ENCODE data around the gene MFSD11.
"Not testable (repeated sequence)": the region's sequence is repeated elsewhere in the genome, so short reads cannot be mapped to it uniquely, and the experiment has no call there.

MFSD11 gene

DNA sequence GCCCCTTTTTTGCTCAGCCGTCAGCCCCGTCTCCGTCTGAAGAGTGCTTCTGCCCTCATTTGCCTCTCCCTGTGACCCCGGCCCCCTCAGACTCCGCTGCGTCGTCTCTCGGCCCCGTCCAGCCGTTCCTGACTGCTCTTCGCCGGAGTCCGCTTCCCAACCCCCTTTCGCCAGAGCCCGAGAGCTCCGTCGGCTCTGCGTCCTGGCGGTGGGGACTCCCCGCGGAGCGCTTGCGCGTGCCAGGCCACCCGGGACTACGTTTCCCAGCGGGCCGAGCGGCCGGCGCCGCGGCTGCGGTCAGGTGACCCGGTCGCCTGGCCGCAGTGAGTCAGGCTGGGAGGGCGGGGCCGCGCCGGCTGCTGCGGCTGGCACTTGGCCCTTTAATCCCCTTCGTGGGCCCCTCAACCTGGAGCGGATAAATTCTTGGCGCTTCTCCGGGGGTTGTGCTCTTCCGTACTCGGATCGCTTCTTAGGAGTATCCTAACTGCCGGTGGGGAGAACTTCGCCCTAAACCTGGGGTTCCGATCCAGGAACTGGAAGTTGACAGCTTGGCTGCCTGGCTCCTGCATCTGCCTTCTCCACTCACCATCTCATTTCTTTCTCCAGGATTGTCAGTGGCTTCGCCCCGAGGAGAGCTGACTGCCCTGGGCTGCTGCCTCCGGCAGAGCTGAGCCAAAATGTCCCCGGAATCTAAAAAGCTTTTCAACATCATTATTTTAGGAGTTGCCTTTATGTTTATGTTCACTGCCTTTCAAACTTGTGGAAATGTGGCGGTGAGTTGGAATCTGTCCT lies at the start of gene MFSD11:
Gene MFSD11, plus strand, starts transcription at position 444 of the 792 bp plus-strand sequence. Its CDS starts 234 bp downstream, at position 678.
- DNase-seq (ENCODE audit: low spot score) = peak; percentile 97

DNA sequence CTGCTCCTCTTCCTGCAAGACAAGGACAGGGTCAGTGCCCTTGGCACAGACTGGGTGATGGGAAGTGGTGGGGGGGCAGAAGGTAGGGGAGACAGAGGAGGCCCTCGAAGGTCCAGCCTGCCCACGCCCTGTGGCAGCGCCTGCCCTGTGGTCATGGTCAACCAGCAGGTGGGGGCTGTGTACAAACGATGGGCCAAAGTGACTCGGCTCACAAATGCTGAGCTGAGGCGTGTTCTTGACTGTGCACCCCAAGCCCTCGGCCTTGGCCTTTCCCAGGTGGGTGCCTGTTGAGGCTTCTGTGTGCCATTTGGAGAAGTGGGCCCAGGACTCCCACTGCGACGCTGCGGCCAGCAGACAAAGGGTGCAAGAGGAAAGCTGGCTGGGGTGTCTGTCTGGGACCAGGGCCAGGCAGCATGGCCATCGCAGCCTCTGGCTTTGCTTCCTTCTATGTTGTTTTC lies 49.7 kb upstream of the MFSD11 start:
- DNase-seq (ENCODE audit: low spot score) = no peak

DNA sequence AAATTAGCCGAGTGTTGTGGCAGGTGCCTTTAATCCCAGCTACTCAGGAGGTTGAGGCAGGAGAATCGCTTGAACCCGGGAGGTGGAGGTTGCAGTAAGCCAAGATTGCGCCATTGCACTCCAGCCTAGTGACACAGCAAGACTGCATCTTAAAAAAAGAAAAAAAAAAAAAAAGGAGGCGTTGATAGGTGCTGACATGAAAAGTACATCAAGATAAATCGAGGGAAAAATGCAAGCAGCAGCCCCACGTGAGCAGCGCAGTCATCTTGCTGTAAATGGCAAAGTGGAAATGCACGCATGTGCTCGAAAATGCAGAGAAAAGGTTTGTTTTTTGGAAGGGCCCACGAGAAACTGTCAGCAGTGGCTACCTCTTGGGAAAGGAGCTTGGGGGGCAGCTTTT lies 48.1 kb upstream of the MFSD11 start:
- DNase-seq (ENCODE audit: low spot score) = no peak

DNA sequence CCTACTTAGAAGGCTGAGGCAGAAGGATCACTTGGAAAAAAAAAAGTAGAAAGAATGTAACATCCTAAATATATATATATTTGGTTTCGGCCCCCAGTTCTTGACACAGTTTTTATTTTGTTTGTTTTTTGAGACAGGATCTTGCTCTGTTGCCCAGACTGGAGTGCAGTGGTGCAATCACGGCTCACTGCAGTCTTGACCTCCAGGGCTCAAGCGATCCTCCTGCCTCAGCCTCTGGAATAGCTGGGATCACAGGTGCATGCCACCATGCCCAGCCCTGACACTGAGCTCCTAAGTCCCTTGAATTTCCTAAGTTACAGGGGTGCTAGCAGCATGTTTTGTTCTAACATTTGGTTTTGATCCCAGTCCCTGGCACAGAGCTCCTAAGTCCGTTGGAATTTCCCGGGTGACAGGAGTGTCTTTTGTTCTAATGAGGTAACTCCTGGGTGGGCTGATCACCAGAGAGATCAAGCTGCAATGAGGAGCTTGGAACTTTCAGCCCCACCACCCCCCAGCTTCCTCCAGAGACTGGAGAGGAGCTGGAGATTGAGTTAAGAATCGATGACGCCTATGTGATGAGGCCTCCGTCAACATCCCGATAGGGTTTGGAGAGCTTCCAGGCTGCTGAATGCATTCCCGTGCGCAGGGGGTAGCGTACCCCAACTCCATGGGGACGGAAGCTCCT lies 47.2 kb upstream of the MFSD11 start:
- no peak for DNase-seq (ENCODE audit: low spot score)

DNA sequence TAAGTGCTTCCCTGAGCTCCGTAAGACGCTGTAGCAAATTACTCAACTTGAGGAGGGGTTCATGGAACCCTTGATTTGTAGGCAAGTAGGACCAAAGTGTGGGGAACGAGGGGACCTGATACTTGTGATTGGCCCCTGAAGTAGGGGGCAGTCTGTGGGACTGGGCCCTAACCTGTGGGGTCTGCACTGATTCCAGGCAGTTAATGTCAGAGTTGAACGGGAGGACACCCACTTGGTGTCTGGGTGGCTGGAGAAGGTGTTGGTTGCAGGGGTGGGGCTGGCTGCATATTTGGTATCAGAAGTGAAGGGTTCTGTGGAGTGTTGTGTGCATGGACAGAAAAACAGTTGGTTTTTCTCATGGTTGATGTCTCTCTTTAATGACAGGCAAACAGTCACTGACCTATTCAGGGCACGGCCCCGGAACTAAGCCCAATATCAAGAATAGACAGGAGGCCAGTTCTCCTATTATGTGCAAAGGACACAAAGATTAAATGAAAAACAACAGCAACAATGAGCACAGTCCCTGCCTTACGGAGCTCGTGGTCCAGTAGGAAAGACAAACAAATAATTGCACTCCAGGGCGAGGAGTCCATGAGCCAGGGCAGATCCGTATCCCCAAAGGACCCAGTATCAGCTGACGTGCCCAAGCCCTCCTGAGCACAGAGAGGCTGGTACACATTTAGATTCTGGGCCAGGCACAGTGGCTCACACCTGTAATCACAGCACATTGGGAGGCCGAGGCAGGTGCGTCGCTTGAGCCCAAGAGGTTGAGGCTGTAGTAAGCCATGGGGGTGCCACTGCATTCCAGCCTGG lies 46.3 kb upstream of the MFSD11 start:
- no peak for DNase-seq (ENCODE audit: low spot score)

DNA sequence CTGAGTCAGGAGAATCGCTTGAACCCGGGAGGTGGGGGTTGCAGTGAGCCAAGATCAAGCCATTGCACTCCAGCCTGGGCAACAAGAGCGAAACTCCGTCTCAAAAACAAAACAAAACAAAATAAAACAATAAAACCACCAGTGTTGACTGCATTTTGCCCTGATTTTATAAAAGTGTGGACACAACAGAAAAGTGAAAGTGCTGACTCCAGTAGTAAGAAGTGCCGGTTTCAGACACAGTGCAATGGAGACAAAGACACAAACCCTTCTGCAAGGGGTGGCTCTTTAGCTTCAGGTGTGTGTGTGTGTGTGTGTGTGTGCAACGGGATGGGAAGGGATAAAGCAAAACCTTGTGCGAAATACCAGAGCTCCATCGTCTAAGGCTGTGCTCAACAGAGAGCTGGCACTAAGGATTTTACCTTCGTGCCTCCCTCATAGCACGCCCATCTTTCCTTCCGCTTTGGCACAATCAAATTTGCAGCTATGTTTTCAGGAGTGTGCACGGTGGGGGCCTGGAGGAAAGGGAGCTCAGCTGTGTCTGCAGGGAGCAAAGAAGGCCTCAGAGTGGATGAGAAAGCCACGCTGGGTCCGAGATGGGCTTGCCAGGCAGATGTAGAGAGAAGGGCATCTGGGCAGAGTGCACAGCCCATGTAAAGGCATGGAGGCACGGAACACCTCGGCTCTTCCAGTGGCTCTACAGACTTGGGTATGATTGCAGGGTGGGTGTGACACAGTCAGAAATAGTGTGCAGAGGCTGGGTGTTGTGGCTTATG lies 42.7 kb upstream of the MFSD11 start:
- no peak for DNase-seq (ENCODE audit: low spot score)

DNA sequence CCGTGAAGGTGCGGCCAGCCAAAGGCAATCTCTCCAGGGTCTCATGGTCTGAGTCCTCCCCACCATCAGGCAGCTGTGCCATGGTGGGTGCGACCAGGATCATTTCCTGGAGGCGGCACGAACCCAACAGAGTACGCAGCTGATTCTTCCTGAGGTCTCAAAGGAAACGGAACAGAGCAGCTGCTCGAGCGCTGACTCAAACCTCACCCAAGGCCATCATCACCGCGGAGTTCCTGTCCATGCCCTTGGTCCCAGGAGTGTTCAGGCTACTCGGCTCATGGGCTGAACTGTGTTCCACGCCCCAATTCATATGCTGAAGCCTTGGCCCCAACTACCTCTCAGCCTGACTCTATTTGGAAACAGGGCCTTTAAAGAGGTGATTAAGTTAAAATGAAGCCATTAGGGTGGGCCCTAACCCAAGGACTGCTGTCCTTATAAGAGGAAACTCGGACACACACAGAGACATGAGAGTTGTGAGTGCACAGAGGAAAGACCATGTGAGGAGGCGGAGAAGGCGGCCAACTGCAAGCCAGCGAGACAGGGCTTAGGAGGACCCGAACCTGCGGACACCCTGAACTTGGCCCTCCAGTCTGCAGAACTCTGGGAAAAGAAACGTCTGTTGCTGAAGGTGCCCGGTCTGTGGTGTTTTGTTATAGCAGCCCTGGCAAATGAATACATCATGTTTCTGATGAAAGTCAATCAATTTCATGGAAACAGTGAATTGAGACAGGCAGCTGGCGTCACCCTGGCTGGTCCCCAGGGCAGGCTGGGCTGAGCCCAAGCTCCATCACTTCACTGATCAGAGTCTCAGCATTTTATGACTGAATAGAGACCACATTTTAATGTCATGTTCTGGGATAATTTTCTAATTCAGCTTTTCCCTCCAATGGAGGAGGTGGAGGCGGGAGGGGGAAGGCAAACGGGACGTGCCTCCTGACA lies 40.9 kb upstream of the MFSD11 start:
- no peak for DNase-seq (ENCODE audit: low spot score)

DNA sequence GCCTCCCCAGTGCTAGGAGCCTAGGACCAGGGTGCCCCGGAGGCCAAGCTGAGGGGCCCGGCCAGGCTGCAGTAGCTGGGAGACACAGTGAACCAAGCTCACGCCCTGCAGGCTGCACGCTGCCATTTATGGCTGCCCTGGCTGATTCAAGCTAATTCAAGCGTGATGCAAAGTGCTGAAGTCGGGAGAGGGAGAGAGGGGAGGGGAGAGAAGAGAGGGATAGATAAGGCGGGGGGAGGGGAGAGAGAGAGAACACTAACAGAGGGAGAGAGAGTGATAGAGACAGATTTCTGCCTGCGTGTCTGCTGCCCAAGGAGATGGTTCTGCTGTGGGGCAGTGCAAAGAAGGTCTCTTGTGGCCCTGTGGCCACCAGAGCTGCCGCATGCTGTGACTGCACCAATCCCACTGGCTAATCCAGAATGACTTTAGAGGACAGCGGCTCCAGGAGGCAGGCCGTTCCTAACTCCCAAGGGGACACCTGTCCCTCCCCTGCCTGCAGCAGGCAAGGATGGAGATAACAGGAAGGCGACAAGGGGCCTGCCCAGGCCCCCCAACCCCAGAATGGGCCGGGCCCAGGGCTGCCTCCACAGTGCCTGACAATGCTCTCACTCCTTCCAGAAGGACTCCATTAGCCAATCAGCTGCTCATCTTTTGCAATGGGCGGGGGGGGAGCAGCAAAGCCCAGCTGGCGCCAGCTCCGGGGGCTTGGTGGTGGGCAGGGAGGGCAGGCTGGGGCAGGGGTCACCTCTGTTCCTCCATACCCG lies 40.0 kb upstream of the MFSD11 start:
- DNase-seq (ENCODE audit: low spot score) = peak; percentile 61

DNA sequence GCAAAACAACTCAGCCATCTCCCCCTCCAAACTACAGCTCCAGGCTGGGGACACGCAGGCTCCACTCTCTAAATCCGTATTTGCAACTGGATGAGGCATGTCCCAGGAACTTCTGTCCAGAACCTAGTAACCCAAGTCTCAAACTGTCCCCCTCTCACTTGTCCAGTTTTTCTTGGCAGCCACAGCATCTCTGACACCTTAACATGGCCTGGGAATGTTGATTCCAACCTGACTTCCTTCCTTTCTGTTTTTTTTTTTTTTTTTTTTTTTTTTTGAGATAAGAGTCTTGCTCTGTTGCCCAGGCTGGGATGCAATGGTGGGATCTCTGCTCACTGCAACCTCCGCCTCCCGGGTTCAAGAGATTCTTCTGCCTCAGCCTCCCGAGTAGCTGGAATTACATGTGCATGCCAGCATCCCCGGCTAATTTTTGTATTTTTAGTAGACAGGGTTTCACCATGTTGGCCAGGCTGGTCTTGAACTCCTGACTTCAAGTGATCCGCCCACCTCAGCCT lies 39.4 kb upstream of the MFSD11 start:
- not testable (repeated sequence) for DNase-seq (ENCODE audit: low spot score)

DNA sequence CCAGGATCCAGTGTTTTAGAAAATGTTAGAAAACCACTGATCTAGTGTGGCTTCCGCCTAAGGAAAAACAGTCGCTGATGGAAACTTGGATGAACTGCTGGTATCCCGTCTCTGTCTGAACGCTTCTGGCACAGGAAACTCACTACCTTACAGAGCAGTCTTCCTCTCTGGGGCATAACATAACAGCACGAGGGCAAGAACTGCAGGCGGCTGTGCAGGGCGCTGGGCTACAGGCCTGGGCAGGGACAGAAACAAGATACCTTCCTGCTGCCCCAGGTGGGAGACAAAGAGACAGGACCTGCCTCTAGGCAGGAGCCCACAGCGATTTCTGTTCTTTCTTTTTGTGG lies 37.7 kb upstream of the MFSD11 start:
- no peak for DNase-seq (ENCODE audit: low spot score)

DNA sequence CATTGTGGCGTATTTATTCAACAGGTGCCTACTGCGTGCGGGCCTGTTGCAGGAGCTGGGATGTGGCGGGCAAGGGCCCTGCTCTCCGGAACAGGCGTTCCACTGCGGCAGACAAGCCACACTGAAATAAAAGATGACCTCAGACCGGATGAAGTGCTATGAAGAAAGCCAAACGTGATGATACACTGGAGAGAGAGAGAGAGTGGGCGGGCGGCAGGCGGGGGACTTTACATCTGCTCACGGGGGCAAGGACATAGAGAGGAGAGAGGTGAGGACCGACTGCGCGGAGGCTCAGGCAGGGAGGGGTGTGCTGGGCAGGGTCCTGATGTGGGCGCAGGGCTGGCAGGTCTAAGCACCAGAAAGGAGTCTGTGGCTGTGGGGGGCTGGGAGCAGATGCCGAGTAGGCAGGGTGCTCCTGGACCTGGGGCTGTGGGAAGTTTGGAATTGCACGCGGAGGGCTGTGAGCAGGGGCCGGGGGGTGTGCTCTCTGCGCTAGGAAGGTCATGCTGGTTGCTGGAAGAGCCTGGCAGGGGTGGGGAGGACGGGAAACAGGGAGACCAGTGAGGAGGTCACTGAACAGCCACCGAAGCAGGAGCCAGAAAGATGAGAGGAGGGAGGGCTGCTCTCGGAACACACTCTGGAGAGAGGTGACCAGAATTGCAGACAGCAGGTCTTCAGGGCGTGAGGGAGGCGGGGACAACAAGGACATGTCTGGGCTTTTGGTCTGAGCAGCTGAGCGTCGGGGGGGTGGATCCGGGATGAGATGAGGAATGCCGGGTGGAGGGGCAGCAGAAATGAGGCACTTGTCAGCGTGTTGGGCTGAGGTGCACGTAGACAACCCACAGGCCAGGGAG lies 37.1 kb upstream of the MFSD11 start:
- DNase-seq (ENCODE audit: low spot score) = peak; percentile 68

DNA sequence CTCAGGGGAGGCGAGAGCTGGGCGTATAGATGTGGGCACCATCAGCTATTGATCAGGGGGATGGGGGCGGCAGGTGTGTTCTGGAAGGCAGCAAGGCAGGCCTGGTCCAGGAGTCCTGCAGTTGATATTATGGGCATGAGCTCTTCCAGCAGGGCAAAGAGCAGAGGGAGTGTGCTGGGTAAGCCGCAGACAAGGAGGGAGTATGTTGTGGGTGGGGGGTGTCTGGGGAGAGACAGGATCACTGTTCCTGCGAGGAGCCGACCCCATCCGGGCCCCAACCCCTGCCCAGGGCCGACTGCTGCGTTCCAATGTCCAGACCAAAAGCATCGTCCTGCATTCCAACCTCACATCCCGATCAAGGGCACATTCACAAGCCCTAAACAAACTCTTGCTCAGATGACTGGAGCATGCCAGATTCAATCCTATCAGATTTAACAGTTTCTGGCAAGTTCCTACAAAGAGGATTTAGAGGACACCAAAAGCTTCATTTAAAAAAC lies 36.4 kb upstream of the MFSD11 start:
- DNase-seq (ENCODE audit: low spot score) = no peak

DNA sequence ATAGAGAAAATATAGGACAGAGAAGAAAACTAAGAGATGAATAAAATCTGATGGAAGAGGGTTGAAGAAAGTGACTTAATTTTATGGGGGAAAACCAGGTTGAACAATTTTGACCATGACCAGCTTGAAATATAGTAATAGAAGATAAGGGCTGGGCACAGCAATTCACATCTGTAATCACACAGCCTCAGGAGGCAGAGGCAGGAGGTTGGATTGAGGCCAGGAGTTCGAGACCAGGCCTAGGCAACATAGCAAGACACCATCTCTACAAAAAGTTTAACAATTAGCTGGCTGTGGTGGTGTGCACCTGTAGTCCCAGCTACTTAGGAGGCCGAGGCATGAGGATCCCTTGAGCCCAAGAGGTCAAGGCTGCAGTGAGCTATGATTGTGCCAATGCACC lies 35.8 kb upstream of the MFSD11 start:
- DNase-seq (ENCODE audit: low spot score) = no peak

DNA sequence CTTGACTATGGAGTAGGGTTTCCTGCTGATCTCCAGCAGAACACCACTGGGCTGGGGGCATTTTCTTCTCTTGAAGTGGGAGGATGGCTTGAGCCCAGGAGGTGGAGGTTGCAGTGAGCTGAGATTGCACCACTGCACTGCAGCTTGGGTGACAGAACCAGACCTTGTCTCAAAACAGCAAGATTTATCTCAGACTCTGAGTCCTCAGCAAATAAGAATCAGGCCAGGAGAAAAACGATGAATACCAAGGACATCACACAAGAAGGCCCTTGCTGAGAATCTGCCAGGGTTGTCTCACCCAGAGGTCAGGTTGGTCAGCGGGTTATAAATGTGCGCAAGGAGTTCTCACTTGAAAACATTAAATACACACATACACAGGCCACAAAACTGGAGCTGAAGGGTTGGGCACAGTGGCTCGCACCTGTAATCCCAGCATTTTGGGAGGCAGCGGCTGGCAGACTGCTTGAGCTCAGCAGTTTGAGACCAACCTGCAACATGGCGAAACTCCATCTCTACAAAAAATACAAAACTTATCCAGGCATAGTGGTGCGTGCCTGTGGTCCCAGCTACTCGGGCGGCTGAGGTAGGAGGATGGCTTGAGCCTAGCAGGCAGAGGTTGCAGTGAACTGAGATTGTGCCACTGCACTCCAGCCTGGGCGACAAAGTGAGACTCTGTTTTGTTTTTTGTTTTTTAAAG lies 34.8 kb upstream of the MFSD11 start:
- DNase-seq (ENCODE audit: low spot score) = no peak

DNA sequence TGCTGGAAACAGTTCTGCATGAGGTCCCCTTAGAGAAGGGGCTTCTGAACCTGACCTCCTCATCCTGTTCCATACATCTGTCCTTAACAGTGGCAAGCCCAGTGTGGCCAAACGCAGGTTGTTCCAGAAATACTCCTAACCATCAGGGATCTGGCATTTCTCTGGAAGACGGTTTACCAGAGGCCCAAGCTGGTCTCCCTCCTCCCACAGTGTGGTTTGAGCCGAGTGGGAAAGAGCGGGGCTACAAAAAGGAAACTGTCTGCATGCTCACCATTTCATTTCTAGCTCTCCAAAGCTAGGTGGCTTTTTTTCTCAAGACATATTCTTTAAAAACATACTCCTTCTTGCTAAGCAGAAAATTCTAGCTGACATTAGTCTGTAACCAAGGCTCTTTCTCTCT lies 33.1 kb upstream of the MFSD11 start:
- DNase-seq (ENCODE audit: low spot score) = no peak

DNA sequence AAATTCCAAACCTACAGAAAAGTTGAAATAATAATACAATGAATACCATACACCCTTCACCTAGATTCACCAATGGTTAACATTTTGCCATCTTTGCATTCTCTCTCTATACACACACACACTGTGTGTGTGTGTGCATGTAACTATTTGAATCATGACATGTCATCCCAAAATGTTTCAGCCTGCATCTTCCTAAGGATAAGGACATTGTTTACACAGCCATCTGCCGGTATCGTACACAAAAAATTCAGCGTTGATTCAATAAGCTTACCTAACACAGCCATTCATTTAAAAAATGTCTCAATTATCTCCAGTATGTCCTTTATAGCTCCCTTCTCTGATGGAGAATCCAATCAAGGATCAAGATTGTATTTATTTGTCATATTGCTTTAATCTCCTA lies 31.1 kb upstream of the MFSD11 start:
- DNase-seq (ENCODE audit: low spot score) = no peak

DNA sequence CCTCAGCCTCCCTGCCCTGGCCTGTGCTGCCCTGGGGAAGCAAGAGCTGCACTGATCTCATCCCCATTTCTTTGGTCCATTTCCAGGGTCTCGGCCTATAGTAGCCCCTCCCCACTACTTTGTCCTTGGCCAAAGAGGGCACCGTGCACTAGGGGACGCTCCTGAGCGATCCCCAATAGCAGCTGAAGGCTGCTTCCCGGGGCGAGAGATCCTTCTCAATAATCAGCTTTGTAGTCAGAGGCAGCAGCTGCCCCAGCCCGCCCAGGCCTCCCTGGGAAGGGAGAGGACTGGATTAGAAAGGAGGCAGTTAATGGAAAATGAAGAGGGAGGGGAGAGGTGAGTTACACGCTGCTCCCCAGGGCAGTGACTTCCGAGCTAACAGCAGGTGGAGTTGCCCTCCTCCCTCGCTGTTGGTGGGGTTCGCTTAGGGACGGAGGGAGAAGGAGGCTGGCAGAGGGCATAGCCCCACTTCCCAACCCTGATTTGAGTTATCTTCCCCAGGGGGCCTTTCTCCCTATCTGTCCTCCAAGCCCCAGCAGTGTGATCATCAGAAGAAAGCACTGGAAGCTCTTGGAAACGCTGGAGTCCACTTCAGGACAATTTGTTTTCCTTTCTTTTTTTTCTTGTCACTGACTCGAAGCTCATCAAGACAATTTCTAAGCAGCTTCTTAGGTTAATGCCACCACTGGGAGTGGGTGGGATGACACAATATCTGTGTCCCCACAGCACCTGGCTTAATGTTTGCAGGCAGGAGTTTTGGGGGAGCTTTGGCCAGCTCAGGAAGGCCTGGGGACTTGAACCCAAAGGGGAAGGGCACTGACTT lies 29.7 kb upstream of the MFSD11 start:
- DNase-seq (ENCODE audit: low spot score) = peak; percentile 79
